ENCODE measurements around the gene NOTUM.

NOTUM gene

GRCh38 chr17:81977211-81977808, 16.3 kb upstream of the NOTUM start, which contains the start of gene ASPSCR1:
ASPSCR1 (plus strand) TSS chr17:81977629; CDS start chr17:81977647, 18 bp downstream.
- DNase-seq (ENCODE audit: low read depth): peak; percentile 90

GRCh38 chr17:81976332-81977210, 15.6 kb upstream of the NOTUM start:
- no peak for DNase-seq (ENCODE audit: low read depth)

- no peak for DNase-seq (ENCODE audit: low read depth)
Observed at GRCh38 chr17:81973432-81973831, 12.4 kb upstream of the NOTUM start.

- DNase-seq (ENCODE audit: low read depth): no peak
Observed at GRCh38 chr17:81968850-81969812, 8.1 kb upstream of the NOTUM start.

GRCh38 chr17:81968396-81968745, 7.4 kb upstream of the NOTUM start:
- DNase-seq (ENCODE audit: low read depth): no peak

- peak; percentile 65 for DNase-seq (ENCODE audit: low read depth)
Observed at GRCh38 chr17:81967533-81968395, 6.8 kb upstream of the NOTUM start.

- no peak for DNase-seq (ENCODE audit: low read depth)
Observed at GRCh38 chr17:81967244-81967532, 6.2 kb upstream of the NOTUM start.

- no peak for DNase-seq (ENCODE audit: low read depth)
Observed at GRCh38 chr17:81966343-81967243, 5.6 kb upstream of the NOTUM start.

- no peak for DNase-seq (ENCODE audit: low read depth)
Observed at GRCh38 chr17:81964081-81964849, 3.3 kb upstream of the NOTUM start.

- DNase-seq (ENCODE audit: low read depth): no peak
Observed at GRCh38 chr17:81962499-81963441, 1.8 kb upstream of the NOTUM start.

- no peak for DNase-seq (ENCODE audit: low read depth)
Observed at GRCh38 chr17:81961521-81962498, 823 bp upstream of the NOTUM start.

GRCh38 chr17:81960130-81960958, 643 bp downstream of the NOTUM start:
- no peak for DNase-seq (ENCODE audit: low read depth)

- peak; percentile 48 for DNase-seq (ENCODE audit: low read depth)
Observed at GRCh38 chr17:81959362-81960129, 1.4 kb downstream of the NOTUM start.

GRCh38 chr17:81958633-81959342, 2.2 kb downstream of the NOTUM start:
- no peak for DNase-seq (ENCODE audit: low read depth)
